ENCODE data around the gene NFKBIL1.
A peak's percentile ranks its signal among the peaks of the same experiment; 100 is the strongest.
"Not testable (repeated sequence)": the region's sequence is repeated elsewhere in the genome, so short reads cannot be mapped to it uniquely, and the experiment has no call there.

Gene NFKBIL1

DNA sequence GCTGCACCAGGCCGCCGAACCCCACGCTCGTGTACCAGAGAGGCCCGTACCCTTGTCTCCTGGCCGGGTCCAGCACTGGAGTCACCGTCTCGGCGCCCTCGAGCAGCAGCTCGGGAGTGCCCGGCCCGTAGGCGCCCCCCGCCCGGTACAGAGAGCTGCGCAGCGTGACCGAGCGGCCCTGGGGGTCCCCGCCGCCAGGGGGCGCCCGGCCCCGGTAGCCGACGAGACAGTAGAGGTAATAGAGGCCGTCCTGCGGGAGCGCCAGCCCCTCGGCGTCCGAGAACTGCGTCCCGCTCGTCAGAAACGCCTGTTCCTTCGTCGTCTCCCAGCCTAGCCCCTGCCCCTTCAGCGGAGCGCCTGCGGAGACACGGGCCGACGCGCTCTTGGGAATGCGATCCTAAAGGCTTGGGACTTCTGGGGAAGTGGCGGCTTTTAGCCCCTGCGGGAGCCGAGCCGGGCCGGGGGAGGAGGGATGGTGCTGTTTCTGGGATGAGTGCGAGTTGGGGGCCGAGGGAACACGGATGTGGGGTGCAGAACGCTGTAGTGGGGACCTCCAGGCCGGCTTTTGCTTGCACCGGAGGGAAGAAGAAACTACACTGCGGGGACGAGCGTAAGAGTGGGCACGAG lies 33.5 kb downstream of the NFKBIL1 start:
- peak; percentile 62 for DNase-seq (ENCODE audit: low spot score)

DNA sequence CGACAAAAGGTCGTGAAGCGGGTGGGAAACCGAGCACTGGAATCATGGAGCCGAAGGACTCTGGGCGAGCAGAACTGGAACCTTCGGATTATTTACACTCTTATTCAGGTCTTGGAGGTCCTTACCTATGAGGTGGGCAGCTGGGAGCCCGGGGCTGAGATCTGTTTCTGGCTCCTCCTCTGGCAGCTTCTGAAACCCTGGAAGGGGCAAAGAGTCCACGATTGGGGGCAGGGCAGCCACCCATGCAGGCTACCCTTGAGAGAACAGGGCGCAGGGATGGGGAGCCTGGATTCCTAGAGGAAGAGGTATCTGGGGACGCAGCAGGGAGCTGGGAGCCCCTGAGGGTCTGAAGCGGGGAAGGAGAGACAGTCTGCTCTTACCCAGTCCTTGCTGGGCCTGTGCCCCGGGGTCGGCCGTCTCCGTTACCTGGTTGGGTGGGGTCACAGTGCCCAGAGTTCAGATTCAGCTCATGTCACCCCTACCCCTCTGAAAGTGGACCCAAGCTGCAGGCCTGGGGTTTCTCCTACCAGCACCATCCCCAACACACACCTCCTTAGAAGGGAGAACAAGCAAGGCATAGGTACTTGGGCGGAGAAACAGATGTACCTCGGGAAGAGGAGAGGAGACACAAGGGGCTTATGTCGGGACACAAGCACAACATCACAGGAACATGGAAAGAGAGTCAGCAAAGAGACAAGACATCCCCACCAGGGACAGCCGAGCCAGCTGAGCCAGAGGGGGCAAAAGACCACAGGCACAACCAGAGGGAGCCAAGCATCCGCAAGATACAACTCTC lies 34.2 kb downstream of the NFKBIL1 start:
- no peak for DNase-seq (ENCODE audit: low spot score)

DNA sequence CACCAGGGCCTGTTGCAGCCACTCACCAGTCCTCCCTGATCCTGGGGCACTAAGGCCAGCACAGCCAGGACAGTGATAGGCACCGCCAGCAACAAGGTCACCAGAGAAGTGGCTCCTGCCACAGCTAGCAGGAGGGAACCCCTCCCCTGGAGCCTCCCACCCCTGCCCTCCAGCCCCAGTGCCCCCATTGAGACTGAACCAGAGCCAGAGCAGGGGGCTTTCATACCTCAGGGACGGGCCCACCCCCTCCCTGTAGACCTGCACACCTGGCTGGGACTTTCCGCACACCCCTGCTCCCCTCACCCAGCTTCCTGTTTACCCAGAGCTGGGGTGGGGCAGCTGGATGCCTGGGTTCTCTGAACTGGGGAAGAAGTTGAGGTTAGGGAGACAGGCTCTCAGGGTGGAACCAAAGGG lies 34.8 kb downstream of the NFKBIL1 start, which contains the start of gene LTB:
TSS of gene LTB (minus strand) at position 195 of the 414 bp plus-strand sequence. CDS start at position 188, 7 bp downstream.
- DNase-seq (ENCODE audit: low spot score): no peak

DNA sequence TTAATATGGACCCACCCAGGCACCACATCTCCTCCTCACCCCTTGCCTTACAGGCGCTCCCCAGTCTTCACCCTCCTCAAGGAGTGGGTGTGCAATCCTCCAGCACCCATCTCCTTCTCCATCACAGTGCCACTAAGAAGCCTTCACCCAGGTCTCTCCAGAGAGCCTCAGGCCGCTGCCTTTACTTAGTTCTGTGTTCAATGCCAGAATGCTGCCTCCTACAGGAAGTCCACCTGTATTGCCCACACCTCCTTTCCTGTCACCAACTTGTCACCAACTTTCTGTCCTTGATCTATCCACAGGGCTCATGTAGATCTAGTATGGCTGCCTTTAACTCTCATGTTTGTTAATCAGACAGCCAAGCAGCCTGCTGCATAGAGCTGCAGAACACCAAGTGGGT lies 38.1 kb downstream of the NFKBIL1 start:
- DNase-seq (ENCODE audit: low spot score): peak; percentile 22

DNA sequence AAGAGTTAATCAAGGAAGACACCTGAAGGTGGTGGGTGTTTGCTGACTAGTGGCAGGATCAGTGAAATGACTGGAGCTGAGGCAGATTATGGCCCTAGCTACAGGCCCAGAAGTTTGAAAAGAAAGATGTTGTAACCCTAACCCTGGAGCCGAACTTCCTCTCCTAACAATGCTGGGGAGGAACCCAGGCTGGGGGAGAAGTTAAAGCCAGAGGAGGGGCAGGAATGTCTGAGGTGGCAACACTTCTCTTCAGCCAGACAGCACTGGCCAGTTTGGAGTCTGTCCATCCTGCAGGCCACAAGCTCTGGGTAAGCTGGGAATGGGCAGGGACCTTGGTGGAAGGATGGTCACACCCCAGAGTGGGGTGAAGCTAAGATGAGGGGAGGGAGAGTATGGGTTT lies 38.6 kb downstream of the NFKBIL1 start, which contains the start of gene LST1:
TSS of gene LST1 (plus strand) at position 270 of the 400 bp plus-strand sequence. CDS start 1,023 bp downstream, outside the sequence.
- DNase-seq (ENCODE audit: low spot score): no peak

DNA sequence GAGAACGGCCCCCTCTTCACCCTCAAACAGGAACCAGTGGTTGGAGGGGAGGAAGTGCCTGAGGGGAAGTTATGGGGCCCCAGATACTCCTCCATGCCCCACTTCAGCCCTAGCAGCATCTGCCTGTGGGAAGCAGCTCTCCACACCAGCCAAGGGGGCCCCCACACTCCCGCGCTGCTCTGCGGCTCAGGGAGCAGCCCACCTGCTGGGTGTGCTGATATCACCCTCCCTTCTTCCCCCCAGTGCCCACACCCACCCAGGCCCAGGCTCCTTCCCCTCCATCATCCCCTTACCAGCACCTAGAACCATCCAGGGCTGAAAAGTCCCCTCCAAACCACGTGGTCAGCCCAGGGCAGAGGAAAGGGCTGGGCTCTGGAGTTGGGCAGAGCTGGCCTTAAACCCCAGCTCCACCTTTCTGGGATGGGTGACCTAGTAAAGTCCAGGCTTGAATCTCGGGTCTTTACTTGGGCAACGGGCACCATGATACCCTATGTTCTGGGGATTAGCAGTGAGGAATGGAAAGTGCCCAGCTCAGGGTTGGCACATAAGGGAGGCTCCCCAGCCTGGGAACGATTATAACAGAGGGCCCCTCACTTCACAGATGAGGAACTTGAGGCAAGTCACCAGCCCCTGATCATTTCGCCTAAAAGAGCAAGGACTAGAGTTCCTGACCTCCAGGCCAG lies 39.3 kb downstream of the NFKBIL1 start:
- DNase-seq (ENCODE audit: low spot score): no peak

GRCh38 chr6:31587791-31588777 lies 40.7 kb downstream of the NFKBIL1 start:
- DNase-seq (ENCODE audit: low spot score): no peak

DNA sequence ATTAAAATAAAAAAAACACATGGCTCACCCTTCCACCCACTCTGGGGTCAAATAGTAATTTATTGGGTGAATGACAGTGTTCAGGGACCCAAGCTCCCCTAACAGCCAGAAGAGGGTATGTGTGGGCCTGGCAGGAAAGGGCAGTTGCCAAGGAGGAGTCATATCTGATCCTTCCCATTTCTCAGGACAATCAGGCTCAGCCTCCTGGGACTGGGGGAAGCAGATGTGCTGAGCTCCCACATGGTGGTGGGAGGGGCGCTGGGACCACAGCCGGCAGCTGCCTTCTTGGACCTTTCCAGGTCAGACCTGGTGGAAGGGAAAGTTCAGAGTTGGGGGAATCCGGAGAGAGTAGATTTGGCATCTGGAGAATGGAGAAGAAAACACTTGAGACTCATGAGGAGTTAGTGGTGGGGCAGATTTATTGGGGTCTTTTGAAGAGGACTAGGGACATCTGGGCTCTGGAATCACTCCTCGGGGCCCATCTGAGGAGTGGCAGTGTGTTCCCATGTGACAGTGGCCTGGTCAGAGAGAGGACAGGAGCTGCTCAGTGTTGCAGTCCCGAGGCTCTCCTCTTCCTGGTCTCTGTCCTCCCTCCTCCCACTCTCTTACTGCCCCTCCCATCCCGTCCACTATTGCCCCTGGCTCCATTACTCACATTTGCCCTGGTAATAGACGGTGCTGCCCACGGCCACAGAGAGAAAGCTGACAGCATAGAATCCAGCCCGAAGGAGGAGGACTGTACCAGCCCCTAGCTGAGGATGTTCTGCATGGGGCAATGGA lies 41.7 kb downstream of the NFKBIL1 start:
- no peak for DNase-seq (ENCODE audit: low spot score)

DNA sequence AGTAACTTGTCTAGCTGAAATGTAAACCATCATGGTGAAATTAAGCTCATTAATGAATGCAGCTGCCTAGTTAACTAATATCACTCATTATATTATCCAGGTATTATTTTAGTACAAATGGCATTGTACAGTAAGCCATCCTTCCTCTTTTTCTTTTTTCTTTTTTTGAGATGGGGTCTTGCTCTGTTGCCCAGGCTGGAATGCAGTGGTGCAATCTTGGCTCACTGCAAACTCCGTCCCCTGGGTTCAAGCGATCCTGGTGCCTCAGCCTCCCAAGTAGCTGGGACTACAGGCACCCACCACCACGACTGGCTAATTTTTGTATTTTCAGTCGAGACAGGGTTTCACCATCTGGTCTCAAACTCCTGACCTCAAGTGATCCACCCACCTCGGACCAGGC lies 43.3 kb downstream of the NFKBIL1 start:
- not testable (repeated sequence) for DNase-seq (ENCODE audit: low spot score)

- DNase-seq (ENCODE audit: low spot score): no peak
These were observed 45.0 kb downstream of the NFKBIL1 start for GRCh38 chr6:31592396-31592771.

GRCh38 chr6:31597006-31597405 lies 49.6 kb downstream of the NFKBIL1 start:
- DNase-seq (ENCODE audit: low spot score): peak; percentile 50

GRCh38 chr6:31607317-31607716 lies 59.9 kb downstream of the NFKBIL1 start:
- no peak for DNase-seq (ENCODE audit: low spot score)

All from SW480 (cell line).